Measurements from ENCODE around the gene DOCK2. TPM values are rescaled to one million over a fixed set of nuclear protein-coding genes. Genes with fewer than 3 reads are reported as not detected.

The DOCK2 gene
- total and polyA plus RNA-seq, 2 of the 8 experiments (the other 6 are each of a cell fraction or from before 2014, with no cell fraction given), result 3.9 to 5.7 TPM

DNA sequence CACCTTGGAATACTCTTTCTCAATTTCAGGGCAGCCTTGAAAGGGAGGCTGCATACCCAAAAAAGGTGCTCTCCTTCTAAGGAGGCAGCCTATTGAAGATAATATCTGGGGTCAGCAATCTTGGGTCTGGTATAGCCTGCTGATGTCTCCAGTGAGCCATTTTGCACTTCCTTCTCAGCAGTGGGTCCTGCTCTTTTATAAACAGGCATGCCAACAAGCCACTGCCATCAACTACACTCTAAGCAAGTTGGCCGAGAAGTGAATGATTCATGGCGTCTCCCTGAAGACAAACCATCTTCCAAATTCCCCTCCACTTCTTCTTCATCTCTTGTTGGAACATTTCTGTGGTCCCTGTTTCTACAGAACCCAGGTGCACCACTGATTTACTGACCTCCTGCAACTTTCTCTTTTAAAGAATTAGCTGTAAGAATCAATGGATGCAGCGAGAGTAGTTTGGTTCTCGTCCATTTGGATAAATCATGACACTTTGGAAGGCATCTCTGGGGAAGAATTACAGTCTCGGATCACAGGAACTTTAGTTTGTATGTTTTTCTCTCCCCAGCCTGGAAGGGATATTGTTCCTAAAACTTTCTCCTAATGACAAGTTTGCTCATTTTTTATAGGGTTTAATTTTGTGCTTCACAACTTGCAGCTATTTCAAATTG, 234.9 kb downstream of the DOCK2 start:
- Histone ChIP-seq H3K14ac (ENCODE audit: insufficient read length) (no peak overlapping the region), H4K20me1 (replicated peaks in 1 of 2; ENCODE audit: control insufficient read depth in 1 of 2, insufficient read depth in 2 of 2, low read length in 2 of 2) (no peaks in the 10 kb centered on the region), H4K5ac (ENCODE audit: insufficient read length, low read depth, low read length) (no peak overlapping the region), H4K91ac (replicated peaks; ENCODE audit: insufficient read length, low read length) (no peak overlapping the region), H2AFZ (ENCODE audit: low read length) (no peak overlapping the region), H3K79me2 (ENCODE audit: control insufficient read depth in 1 of 2, insufficient read depth in 2 of 2, low read length in 2 of 2) (no peaks in the 10 kb centered on the region), H3K9ac (replicated peaks in 1 of 4; ENCODE audit: extremely low read depth in 1 of 4, low read depth in 3 of 4, low read length in 3 of 4) (no peak overlapping the region), H3K4me3 (ENCODE audit: extremely low read depth in 1 of 4, insufficient read depth in 2 of 4, low read depth in 3 of 4, low read length in 4 of 4) (no peak overlapping the region), H3K4me2 (ENCODE audit: insufficient read depth in 1 of 2, low read depth in 2 of 2, low read length in 2 of 2) (no peak overlapping the region), H2AK5ac (ENCODE audit: low read depth, low read length) (no peak overlapping the region), H3K4ac (replicated peaks; ENCODE audit: insufficient read length, low read depth, low read length) (no peak overlapping the region), H2BK15ac (ENCODE audit: low read length) (no peak overlapping the region), H3K18ac (ENCODE audit: extremely low read depth, low read length) (no peak overlapping the region), H3K4me1 (replicated peaks in 1 of 4; ENCODE audit: control insufficient read depth in 3 of 4, insufficient read depth in 4 of 4, low read length in 3 of 4) (peaks cover 0 to 5% (median 3%) of the 10 kb centered on the region in 4 experiments; a peak in 5 of 7 replicates), H3K23ac (ENCODE audit: insufficient read length) (no peak overlapping the region), H3K9me3 (ENCODE audit: insufficient read depth in 2 of 2, low read depth in 1 of 2, low read length in 1 of 2) (no peaks in the 10 kb centered on the region), H2BK20ac (ENCODE audit: low read length) (no peak overlapping the region), H3K56ac (replicated peaks; ENCODE audit: insufficient read length, low read depth, low read length) (no peak overlapping the region), H3K27ac (ENCODE audit: low read depth, low read length) (no peak overlapping the region), H3K36me3 (ENCODE audit: control insufficient read depth in 2 of 4, insufficient read depth in 4 of 4, low read length in 3 of 4) (no peaks in the 10 kb centered on the region), H2BK120ac (replicated peaks; ENCODE audit: low read depth, low read length) (no peak overlapping the region), H3K23me2 (ENCODE audit: low read depth, low read length) (no peaks in the 10 kb centered on the region), H3K27me3 (replicated peaks in 1 of 4; ENCODE audit: control insufficient read depth in 3 of 4, extremely low read depth in 1 of 4, insufficient read depth in 3 of 4, low read length in 3 of 4) (peaks cover 0 to 2% (median 0%) of the 10 kb centered on the region in 4 experiments; a peak in 1 of 7 replicates), H3K79me1 (ENCODE audit: low read depth, low read length) (no peaks in the 10 kb centered on the region), H4K8ac (ENCODE audit: extremely low read depth, insufficient read depth, low read length) (no peak overlapping the region), H2BK5ac (ENCODE audit: low read depth, low read length) (no peak overlapping the region), H2BK12ac (ENCODE audit: low read depth, low read length) (no peak overlapping the region)
- FAIRE-seq (no peak), DNase-seq (ENCODE audit: low read depth in 1 of 2, low spot score in 2 of 2) (no peak)
- no peak for TF ChIP-seq TAF7 (optimal IDR thresholded peaks at IDR 0.05; ENCODE audit: borderline replicate concordance, low read depth, low read length)
- WGBS, 2 experiments (ENCODE audit: extremely low coverage in 1 of 2, insufficient coverage in 1 of 2, insufficient read length in 1 of 2, insufficient replicate concordance in 2 of 2, low coverage in 1 of 2, low lambda C conversion rate in 2 of 2, missing lambda C conversion rate in 1 of 2), result 82% methylated on average over 5 of the region's 5 CpGs; no CpG with 5 or more reads in 1 of the 2 experiments
- ChIA-PET CTCF (ENCODE audit: partially characterized antibody) (interaction anchor here (2.4 kb wide), 2 partner anchors 10 to 108 kb away, joined by 7 to 9 read pairs; partner anchors contain the start of gene INSYN2B), POLR2A (ENCODE audit: partially characterized antibody) (no interaction called here)
